GM18861 (cell line): Measurements from ENCODE around the gene ANAPC16.
"Not testable (repeated sequence)": the region's sequence is repeated elsewhere in the genome, so short reads cannot be mapped to it uniquely, and the experiment has no call there.

Source experiments
- ATAC-seq: cut with Tn5 transposase; IDR thresholded peaks from one replicate; pipeline ENCODE4 v1.9.1; 2021; ENCODE audit not compliant: unreplicated experiment

The ANAPC16 gene

DNA sequence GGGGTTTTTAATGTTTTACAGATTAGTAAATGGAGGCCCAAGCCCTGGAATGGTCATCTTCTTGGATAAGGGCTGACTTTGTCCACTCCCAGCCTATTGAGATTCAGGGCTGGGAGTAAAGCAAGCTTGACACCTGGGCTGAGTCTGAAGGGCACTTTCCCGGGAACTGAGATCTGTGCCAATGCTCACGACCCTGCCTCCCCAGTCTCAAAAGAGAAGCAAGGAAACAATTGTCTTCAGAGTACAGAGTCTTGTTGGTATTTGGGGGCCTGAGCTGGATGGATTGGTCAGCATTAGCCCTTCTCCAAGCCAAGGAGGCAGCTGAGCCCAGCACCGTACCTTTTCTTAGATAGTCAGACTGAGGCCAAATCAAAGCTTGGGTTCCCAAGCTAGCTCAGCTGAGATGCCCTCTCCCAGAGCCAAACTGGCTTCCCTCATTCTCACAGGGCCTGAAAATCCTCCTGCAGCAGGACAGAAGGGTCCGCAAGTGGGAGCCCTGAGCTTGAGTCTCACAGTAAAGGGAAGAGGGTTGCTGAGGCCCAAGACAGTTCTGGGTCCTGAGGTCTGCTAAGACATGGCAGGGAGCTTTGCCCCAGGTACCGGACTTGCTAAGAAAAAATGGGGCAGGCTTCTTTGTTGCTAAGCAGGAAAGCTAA, 61.7 kb downstream of the ANAPC16 start:
- ATAC-seq = no peak

DNA sequence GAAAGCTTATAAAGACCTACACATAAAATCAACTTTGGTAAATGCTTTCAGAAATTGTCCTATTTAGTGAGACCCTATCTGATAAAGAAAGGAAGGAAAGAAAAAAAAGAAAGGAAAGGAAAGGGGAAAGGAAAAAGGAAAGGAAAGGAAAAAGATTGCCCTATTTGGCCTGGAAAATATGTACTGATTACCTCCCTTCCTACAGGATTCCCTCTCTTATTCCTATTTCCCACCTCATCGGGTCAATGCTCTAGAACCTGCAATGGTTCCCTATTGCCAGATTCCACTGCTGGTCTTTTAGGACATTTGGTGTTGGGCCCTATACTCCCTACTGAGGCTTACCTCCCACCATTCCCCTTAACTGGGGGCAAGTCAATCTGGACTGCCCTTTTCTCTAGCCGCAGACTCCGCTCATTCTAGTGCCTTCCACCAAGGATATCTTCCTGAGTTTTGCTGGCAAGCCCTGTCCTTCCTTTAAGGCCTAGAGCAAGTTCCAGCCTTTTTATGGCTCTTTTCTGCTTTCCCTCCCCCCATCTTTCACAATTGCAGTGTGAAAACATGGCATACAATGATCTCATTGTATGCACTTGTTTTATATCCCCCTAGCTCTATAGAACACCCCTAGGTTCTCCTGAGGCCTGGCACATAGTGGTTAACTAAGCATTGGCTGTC, 62.3 kb downstream of the ANAPC16 start:
- ATAC-seq = no peak

DNA sequence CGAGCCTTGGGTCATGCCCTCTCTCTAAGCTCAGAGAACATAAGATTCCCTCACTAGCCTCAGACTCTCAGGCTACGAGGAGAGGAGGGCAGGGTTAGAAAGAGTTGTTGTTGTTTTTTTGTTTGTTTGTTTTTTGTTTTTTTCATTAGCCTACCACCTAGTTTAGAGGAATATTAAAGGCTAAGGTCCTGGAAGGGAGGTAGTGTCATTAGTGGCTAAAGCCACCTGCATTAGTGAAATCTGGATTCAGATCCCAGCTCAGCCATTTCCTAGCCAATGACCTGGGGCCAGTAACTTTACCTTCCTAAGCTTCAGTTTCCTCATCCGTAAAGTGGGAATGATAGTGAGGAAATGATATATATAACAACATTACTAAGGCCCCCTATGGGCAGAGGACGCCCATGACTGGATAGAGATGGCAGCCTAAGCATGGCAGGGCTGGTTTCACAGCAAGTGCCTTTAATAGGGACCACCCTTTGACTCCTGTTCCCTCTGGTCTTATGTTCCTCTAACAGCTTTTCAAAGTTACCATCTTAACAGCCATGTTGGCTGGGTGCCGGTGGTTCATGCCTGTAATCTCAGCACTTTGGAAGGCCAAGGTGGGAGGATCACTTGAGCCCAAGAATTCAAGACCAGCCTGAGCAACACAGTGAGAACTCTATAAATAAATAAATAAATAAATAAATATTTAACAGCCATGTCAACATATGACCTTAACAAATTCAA, 63.0 kb downstream of the ANAPC16 start:
- ATAC-seq = no peak

DNA sequence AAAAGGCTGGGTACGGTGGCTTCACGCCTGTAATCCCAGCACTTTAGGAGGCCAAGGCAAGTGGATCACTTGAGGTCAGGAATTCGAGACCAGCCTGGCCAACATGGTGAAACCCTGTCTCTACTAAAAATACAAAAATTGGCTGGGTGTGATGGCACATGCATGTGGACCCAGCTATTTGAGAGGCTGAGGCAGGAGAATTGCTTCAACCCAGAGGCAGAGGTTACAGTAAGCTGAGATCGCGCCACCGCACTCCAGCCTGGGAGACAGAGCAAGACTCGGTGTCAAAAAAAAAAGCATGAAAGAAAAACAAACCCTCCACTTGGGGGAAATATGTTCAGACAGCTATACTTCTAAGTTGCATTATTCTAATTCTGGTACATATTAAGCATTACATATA, 63.8 kb downstream of the ANAPC16 start:
- not testable (repeated sequence) for ATAC-seq

DNA sequence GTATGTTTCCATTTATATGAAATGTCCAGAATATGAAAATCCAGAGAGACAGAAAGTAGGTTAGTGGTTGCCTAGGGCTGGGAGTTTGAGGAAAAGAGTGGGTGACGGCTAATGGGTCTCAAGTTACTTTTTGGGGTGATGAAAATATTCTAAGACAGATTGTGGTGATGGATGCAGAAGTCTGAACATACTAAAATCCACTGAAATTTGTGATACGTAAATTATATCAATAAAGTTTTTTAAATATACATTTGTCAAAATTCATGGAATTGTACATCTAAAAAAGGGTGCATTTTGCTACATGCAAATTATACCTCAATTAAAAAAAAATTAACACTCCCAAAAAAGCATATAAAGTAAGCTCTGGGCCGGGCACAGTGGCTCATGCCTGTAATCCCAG, 67.3 kb downstream of the ANAPC16 start:
- ATAC-seq = no peak
